Stimulated activated CD8-positive, alpha-beta memory T cell treated with anti-CD3 and anti-CD28 coated beads, Interleukin-2, amount 100 ng/mL, for 1 hour (primary cell): Measurements from ENCODE around the gene ANKRD6.

Source experiments
- DNase-seq, 2 donors: peaks; one replicate each; pipeline ENCODE4 v3.0.0-alpha.2; 2020; ENCODE audit warnings: low read depth in 2 of 2

ANKRD6 gene

DNA sequence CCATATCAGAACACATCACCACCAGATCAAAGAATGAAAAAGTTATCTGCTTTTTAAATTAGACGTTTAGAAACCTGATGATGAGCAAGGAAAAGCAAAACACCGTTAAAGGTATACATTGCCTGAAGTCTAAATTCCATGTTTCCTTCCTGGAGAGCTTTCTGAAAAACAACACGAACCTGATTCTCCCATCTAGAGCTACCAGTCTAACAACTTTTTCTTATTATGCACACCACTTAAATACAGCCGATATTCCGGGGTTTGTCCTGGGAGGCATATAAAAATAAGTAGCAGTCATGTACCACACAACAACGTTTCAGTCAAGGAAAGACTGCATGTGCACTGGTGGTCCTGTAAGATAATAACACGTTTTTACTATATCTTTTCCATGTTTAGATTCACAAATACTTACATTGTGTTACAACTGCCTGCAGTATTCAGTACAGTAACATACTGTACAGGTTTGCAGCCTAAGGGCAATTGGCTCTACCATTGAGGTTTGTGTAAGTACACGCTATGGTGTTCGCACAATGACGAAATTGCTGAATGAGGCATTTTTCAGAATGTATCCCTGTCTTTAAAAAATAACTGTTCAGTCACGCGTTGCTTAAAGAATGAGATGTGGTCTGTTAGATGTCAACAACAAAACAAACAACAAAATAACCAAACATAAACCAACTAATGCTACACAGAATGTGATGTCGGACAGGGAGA, 224.7 kb downstream of the ANKRD6 start:
- DNase-seq, result no peak

DNA sequence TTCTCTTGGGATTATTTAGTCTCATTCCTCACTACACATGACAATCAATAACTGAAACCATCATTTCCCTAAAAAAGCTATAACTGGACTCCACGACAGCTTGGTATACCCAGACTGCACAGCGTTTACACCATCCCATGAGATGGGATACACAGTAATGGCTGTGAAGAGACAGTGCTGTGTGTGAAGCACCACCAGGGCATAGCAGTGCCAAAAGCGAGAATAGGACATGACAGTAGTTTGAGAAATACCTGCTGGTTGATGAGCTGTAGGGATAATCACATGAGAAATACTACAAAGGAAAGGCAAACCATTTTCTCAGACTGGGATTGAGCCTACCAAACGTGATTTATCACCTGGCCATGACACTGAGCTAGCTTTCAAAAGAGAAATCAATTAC, 228.0 kb downstream of the ANKRD6 start:
- DNase-seq, result no peak

DNA sequence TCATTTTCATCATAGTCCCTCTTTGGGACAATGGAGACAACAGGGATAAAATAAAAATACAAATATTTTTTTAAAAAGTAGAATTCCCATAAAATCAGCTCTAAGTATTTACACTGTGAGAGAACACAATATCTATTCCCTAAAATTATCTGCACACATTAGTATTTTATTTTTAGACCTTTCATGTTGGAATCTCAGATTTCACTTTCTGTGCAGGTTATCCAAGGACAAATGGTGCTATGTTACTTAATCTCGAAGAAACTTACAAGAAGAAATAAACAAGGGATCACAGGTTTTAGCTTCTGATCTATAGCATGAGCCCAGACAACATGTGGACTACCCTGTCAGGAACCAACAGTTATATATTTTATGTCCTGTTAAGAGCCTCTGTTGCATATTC, 228.6 kb downstream of the ANKRD6 start:
- DNase-seq, result no peak

DNA sequence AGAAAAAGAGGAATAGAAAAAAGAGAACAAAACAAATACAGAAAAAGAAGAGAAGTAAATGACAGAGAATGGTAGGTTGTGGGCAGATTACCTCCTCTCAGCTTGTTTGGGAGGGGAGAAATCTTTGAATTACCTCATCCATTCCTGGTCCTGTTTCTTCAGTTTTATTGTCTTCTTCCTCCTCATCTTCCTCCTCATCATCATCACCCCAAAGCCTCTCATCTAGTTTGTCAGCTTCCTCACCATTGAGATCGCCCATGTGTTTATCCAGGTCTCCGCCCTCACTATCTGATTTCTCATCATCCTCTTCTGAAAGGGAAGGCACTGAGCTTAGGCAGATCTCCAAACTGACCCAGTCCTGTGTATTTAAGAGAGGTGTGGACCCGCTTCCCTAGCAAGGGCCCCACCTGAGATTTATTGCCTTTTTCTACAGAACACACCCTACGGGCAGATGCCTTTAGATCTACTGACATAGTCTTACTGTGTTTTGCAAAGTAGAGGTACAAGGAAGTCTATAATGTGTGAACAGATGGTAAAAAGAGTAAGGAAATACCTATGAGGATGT, 229.8 kb downstream of the ANKRD6 start:
- no peak for DNase-seq

DNA sequence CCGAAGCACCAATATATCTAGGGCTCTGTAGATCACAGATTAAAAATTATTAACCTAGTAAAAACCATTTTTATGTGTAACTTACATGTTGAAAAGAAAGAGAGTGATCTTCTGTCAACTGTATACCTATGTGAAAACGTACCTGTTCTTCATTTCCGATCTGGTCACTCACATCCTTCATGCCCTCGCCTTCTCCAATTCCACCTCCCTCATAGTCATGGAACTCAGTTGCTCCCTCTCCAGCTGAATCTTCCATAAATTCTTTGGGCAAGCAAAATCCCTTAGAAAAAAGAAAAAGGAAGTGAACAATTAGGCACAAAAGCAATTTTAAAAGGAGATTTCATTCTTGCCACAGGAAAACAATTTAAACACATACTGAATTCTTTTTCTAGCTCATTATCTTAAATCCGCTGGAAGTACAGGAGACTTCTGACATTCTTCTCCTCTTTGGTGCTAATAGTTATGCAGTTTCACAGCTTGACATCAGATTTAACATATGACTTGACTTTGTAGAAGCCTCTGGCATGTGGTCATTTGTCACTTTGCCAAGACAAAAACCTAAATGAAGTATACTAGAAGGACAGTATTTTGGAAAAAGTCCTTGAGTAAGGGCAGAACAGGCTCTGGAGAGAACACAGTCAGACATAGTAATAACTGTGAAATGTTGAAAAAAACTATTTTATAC, 235.1 kb downstream of the ANKRD6 start:
- DNase-seq, result no peak

DNA sequence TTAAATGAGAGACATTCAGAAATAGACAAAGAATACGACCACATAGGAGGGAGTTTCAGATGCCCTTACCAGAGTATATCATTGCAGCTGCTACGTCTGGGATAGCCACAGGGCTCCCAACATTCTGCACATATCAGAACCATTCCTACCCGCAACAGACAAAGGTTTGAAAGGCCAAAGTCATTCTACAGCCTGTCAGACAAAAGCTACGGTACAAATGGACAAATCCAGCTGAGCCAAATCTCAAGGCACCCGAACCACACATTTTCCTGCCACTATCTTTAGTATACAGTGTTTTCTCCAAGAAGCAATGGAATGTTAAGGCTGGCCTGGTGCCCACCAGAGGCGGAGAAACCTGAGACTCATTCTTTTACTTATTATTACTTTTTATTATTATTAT, 236.1 kb downstream of the ANKRD6 start:
- DNase-seq, result no peak

DNA sequence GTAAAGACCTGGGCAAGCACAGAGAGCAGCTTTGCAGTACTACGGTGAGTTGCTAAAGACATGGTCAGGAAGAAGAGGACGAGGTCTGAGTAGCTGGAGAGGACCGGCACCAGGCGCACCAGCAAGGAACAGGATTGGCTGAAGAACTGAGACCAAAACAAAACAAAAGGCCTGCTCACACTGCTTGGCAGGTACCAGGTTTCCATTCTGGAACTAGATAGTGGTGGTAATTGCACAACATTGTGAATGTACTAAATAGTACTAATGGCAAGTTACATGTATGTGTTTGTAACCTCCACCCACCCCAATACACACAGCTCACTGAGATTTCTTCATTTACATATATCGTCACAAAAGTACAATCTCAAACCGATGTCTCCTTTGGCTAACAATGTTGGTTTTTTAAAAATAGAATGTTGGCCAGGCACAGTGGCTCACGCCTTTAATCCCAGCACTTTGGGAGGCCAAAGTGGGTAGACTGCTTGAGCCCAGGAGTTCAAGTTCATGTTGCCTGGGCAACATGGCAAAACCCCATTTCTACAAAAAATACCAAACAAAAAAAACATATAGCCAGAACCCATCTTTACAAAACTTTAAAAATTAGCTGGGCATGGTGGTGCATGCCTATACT, 238.1 kb downstream of the ANKRD6 start:
- DNase-seq, result no peak

DNA sequence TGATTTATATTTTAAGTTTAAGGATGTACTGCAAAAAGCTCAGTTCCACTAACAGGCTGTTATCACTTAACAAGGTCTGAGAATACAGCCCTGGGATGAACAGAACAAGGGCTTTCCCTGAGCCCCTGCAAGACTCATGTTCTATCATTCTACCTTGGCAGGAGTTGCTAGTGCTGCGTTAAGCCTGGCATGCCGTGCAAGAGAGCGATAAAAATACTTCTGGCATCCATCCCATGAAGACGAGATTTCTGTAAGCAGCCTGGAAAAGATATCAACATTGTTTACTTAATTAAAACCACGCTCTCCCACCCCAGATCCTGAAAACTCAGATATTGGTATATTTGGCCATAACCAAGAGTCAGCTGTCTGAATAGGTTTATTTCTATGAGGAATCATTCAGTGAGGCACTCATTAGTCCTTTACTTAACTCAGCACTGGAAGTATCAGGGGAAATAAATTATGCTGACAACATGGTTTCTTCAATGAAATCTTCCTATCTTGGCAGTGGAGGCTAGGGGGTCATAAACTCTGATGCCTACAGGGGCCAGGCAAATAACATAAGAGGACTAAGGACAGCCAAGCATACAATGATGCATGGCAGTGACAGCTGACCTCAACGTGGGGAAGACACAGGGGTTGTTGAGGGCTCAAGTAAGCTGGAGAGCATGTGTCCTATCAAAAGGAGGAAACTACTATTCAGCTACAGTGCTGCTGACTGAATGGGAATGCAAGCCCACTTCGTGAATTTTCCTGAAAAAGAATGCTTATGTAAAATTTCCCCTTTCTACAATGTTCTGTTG, 243.2 kb downstream of the ANKRD6 start:
- DNase-seq, result no peak

DNA sequence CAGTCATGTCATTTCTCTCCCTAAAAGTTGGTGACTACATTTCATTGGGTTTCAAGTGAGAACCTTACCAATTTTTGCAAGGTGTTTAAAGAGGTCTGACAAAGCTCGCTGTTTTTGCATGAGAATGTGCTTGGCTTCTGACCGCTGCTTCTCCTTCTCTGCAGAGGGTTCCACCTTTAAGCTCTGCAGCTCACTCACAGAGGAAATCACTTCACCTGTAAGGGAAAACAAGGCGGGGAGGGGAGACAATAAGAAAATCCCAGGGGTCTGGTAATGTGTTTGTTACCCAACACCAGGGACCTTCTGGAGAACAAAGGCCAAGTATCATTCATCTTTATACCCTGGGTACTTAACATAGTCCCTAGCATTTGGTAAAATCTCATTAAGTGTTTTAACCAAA, 245.6 kb downstream of the ANKRD6 start:
- DNase-seq, result no peak

DNA sequence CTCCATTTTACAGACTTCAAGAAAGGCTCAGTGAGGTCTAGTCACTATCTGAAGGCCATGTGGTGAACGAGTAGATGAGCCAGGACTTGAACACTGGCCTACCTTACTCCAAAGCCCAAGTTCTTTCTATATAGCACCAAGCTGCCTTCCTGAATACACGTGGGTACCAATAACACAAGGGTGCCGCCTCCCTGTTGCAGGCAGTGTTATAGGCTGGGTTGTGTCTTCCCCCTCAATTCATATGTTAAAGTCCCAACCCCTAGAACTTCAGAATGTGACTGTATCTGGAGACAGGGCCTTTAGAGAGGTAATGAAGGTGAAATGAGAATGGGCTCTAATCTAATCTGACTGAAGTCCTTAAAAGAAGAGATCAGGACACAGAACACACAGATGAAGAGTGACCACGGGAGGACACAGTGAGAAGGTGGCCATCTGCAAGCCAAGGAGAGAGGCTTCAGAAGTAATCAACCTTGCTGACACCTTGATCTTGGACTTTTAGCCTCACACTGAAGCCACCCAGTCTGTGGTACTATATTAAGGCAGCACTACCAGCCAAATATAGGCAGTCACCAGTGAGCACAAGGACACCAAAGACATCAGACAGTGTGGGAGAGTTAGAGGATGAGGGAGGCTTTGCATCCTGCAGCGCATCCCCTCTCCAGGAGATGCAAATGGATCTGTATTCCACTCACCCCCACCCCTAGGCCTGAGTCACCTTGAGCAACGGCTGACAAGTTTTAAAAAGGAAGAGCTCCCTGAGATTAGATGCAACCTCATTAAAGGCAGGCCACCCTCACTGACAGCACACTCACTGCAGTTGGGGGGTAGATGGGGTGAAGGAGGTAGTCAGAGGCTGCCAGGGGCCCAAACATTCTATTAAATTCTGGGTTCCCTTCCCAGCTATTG, 246.5 kb downstream of the ANKRD6 start:
- DNase-seq, result no peak

DNA sequence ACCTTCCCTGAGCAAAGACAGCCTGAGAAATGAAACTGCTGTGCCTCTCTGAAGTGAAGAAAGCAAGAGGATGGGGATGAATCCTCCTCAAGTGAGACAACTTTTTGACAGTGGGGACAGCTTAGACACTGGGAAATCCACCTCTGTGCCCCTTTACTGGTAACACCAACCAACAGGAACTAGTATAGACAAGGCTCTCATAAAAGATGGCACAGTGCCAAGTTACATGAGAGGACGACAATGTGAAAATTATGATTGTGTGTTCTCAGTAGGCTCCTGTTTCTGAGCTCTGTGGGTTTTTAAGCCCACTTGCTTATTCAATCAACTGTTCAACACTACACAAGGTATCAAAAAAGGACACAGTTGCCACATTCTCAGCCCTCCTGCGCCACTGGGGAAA, 247.2 kb downstream of the ANKRD6 start:
- DNase-seq, result no peak

DNA sequence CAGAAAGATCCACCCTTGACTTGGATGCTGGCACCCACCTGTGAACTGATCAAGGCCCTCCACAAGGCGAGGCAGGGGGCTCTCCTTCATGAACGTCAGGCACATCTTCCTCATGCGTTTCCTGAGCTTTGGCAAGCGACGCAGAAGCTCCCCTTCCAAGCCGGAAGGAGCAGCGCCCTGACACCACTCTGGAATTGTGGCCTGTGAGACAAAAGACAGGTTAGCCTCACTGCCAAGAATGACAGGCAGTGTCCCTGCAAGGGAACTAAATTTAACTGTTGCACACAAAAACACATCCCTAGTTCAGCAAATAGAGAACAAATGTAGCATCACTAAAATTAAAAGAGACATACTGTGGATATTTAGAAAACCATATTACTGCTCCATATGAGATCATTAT, 247.6 kb downstream of the ANKRD6 start:
- DNase-seq, result no peak

DNA sequence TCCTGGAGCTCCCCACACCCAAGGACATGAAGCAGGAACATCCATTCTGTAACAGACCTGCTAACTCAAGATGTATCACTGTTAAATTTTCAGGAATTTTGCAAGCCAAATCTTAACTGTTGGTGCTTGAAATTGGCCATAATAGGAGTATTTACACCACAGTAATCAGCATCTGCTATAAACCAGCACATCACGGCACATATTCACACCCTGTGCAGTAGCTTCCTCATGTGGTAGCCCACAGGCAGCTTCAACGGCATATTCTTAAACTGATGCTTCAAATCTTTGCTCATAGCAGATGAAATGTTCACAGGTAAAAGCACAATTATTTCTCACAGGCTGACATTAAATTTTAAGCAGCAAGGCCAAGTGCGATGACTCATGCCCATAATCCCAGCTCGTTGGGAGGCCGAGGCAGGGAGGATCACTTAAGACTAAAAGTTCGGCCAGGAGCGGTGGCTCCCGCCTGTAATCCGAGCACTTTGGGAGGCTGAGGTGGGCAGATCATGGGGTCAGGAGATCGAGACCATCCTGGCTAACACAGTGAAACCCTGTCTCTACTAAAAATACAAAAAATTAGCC, 249.1 kb downstream of the ANKRD6 start:
- DNase-seq, result no peak

DNA sequence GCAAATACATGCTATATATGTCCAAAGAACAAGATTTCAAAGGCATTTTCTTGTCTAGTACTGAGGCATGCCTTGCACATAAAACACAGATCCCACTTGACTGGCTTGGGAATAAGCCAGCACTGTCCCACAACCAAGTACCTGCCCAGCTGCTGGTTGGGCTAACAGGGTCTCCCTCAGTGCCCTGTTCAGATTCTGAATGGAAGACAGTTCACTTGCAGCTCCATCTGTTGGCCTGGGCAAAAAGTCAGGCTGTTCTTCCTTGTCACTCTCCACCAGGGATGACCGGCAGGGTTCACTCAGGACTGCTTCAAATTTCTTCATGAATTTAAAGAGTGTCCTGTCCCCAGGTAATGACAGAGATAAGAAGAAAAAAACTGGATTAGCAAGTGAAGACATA, 250.0 kb downstream of the ANKRD6 start:
- no peak for DNase-seq
